KMS-11 (cell line): ENCODE results near the gene SLC29A3.

Experiments used
- H2AFZ ChIP-seq: fragments of 200-600 bp; sonication (generic); 2 replicates; pipeline ENCODE4 v1.6.1; 2016; ENCODE audit warnings: antibody characterized with exemption, mixed run types, low read depth
- H3K27ac ChIP-seq: fragments of 200-600 bp; sonication (generic); 2 replicates; pipeline ENCODE4 v1.6.1; 2016; ENCODE audit warnings: mild to moderate bottlenecking, mixed run types
- H3K27me3 ChIP-seq: fragments of 200-600 bp; sonication (generic); 2 replicates; pipeline ENCODE4 v1.6.1; 2017; ENCODE audit warnings: mild to moderate bottlenecking, low read depth, mixed run types, moderate library complexity; ENCODE audit not compliant: insufficient read depth
- H3K36me3 ChIP-seq: fragments of 200-600 bp; sonication (generic); 2 replicates; pipeline ENCODE4 v1.6.1; 2017; ENCODE audit warnings: mild to moderate bottlenecking, mixed run types; ENCODE audit not compliant: insufficient read depth
- H3K4me1 ChIP-seq: fragments of 200-600 bp; sonication (generic); 2 replicates; pipeline ENCODE4 v1.6.1; 2016; ENCODE audit warnings: mild to moderate bottlenecking, low read depth, mixed run types; ENCODE audit not compliant: poor library complexity, severe bottlenecking
- H3K4me2 ChIP-seq: fragments of 200-600 bp; sonication (generic); 2 replicates; pipeline ENCODE4 v1.7.0; 2016; ENCODE audit warnings: mild to moderate bottlenecking, mixed run types
- H3K4me3 ChIP-seq: fragments of 200-600 bp; sonication (generic); IDR thresholded peaks from 2 replicates; pipeline ENCODE4 v1.6.1; 2017; ENCODE audit warnings: low read depth, low read length, mixed read lengths; ENCODE audit not compliant: insufficient read depth
- H3K79me2 ChIP-seq: fragments of 200-600 bp; sonication (generic); 2 replicates; pipeline ENCODE4 v1.6.1; 2016; ENCODE audit warnings: low read depth, mixed run types; ENCODE audit not compliant: insufficient read depth
- H3K9ac ChIP-seq: fragments of 200-600 bp; sonication (generic); 2 replicates; pipeline ENCODE4 v1.6.1; 2016; ENCODE audit warnings: mild to moderate bottlenecking, mixed run types
- H4K20me1 ChIP-seq: fragments of 200-600 bp; sonication (generic); 2 replicates; pipeline ENCODE4 v1.6.1; 2016; ENCODE audit warnings: mild to moderate bottlenecking, mixed run types; ENCODE audit not compliant: insufficient read depth
- CTCF ChIP-seq: fragments of 200-600 bp; sonication (generic); conservative IDR thresholded peaks from 2 replicates; pipeline ENCODE4 v1.6.1; 2017; ENCODE audit warnings: low read depth, mild to moderate bottlenecking, antibody characterized with exemption, low read length, moderate library complexity, mixed read lengths

Gene SLC29A3

GRCh38 chr10:71319042-71319799 lies at the start of gene SLC29A3:
SLC29A3 (plus strand) TSS chr10:71319259; CDS start chr10:71319310, 51 bp downstream.
- Histone ChIP-seq H3K79me2 (no peaks in the 10 kb centered on the region), H3K9ac (peak within 1 kb of the TSS; percentile 72; the same call in 1 of the 2 replicates), H3K36me3 (no peaks in the 10 kb centered on the region), H3K4me2 (peak within 1 kb of the TSS; percentile 85), H2AFZ (peak within 1 kb of the TSS; percentile 98), H3K27me3 (no peaks in the 10 kb centered on the region), H4K20me1 (no peaks in the 10 kb centered on the region), H3K27ac (no peak within 1 kb of the TSS), H3K4me1 (peaks cover 30% of the 10 kb centered on the region), H3K4me3 (no peak within 1 kb of the TSS)
- 0 out of 2 replicates have a peak, but pooled peaks have one; percentile 28 for TF ChIP-seq CTCF

GRCh38 chr10:71269301-71270288 lies 49.5 kb upstream of the SLC29A3 start:
- Histone ChIP-seq H2AFZ (no peak overlapping the region), H3K9ac (no peak overlapping the region), H3K27me3 (peaks cover 6% of the 10 kb centered on the region; the same call in 1 of the 2 replicates), H3K4me1 (no peaks in the 10 kb centered on the region), H3K4me3 (no peak overlapping the region), H4K20me1 (no peaks in the 10 kb centered on the region), H3K36me3 (no peaks in the 10 kb centered on the region), H3K79me2 (no peaks in the 10 kb centered on the region), H3K4me2 (no peak overlapping the region), H3K27ac (no peak overlapping the region)
- no peak for TF ChIP-seq CTCF

- Histone ChIP-seq H2AFZ (no peak overlapping the region), H3K4me3 (no peak overlapping the region), H3K9ac (no peak overlapping the region), H4K20me1 (no peaks in the 10 kb centered on the region), H3K27me3 (peaks cover 6% of the 10 kb centered on the region; the same call in 1 of the 2 replicates), H3K36me3 (no peaks in the 10 kb centered on the region), H3K79me2 (no peaks in the 10 kb centered on the region), H3K27ac (no peak overlapping the region), H3K4me1 (no peaks in the 10 kb centered on the region), H3K4me2 (no peak overlapping the region)
- TF ChIP-seq CTCF = peak; percentile 64
Observed at GRCh38 chr10:71270301-71271220, 48.5 kb upstream of the SLC29A3 start.

- TF ChIP-seq CTCF = no peak
- H3K4me1 ChIP-seq = no peaks in the 10 kb centered on the region
- no peak overlapping the region for H3K4me3 ChIP-seq
- H3K27me3 ChIP-seq = peaks cover 6% of the 10 kb centered on the region; the same call in 1 of the 2 replicates
- H3K4me2 ChIP-seq = no peak overlapping the region
- no peak overlapping the region for H2AFZ ChIP-seq
- H3K9ac ChIP-seq = no peak overlapping the region
- no peaks in the 10 kb centered on the region for H3K36me3 ChIP-seq
- no peak overlapping the region for H3K27ac ChIP-seq
- H4K20me1 ChIP-seq = no peaks in the 10 kb centered on the region
- H3K79me2 ChIP-seq = no peaks in the 10 kb centered on the region
Observed at GRCh38 chr10:71271662-71272055, 47.4 kb upstream of the SLC29A3 start.
